Loucy (cell line): ENCODE results near the gene TRPM2.

ENCODE experiments used
- H2AFZ ChIP-seq: fragments of 200-600 bp; sonication (generic); 2 replicates; pipeline ENCODE4 v1.6.0; 2016; ENCODE audit warnings: antibody characterized with exemption, mild to moderate bottlenecking, low read length, moderate library complexity
- H3F3A ChIP-seq: fragments of 200-600 bp; 2 replicates; pipeline ENCODE4 v1.6.0; 2016; ENCODE audit warnings: antibody characterized with exemption, low read depth, mild to moderate bottlenecking
- H3K27me3 ChIP-seq: fragments of 200-600 bp; sonication (generic); 2 replicates; pipeline ENCODE4 v1.6.1; 2014; ENCODE audit warnings: low read length, mild to moderate bottlenecking; ENCODE audit not compliant: insufficient read depth, poor library complexity, severe bottlenecking
- H3K36me3 ChIP-seq: fragments of 200-600 bp; sonication (generic); 2 replicates; pipeline ENCODE4 v1.6.1; 2016; ENCODE audit warnings: low read length; ENCODE audit not compliant: insufficient read depth
- H3K4me1 ChIP-seq: fragments of 200-600 bp; sonication (generic); 2 replicates; pipeline ENCODE4 v1.5.1; 2014; ENCODE audit warnings: low read length, mild to moderate bottlenecking; ENCODE audit not compliant: insufficient read depth, poor library complexity, severe bottlenecking
- H3K4me2 ChIP-seq: fragments of 200-600 bp; sonication (generic); 2 replicates; pipeline ENCODE4 v1.6.0; 2014; ENCODE audit warnings: antibody characterized with exemption, low read length, low read depth, mild to moderate bottlenecking; ENCODE audit not compliant: poor library complexity, severe bottlenecking
- H3K4me3 ChIP-seq: fragments of 200-600 bp; sonication (generic); 2 replicates; pipeline ENCODE4 v1.5.1; 2014; ENCODE audit warnings: low read length, mild to moderate bottlenecking, mixed read lengths; ENCODE audit not compliant: poor library complexity, severe bottlenecking
- H3K79me2 ChIP-seq: fragments of 200-600 bp; sonication (generic); 2 replicates; pipeline ENCODE4 v1.6.1; 2014; ENCODE audit warnings: low read length; ENCODE audit not compliant: insufficient read depth
- H3K9ac ChIP-seq: fragments of 200-600 bp; sonication (generic); 2 replicates; pipeline ENCODE4 v1.6.0; 2014; ENCODE audit warnings: mild to moderate bottlenecking, low read depth, low read length, moderate library complexity; ENCODE audit not compliant: poor library complexity, severe bottlenecking
- H3K9me2 ChIP-seq: fragments of 200-600 bp; sonication (generic); replicated peaks from 2 replicates; pipeline ENCODE4 v1.6.1; 2016; ENCODE audit warnings: low read depth, low read length, mixed read lengths
- H3K9me3 ChIP-seq: fragments of 200-600 bp; sonication (generic); 2 replicates; pipeline ENCODE4 v1.6.1; 2014; ENCODE audit warnings: mild to moderate bottlenecking, antibody characterized with exemption, low read length, low read depth; ENCODE audit not compliant: insufficient read depth
- H4K20me1 ChIP-seq: fragments of 200-600 bp; sonication (generic); 2 replicates; pipeline ENCODE4 v1.6.0; 2014; ENCODE audit warnings: antibody characterized with exemption, low read length, mild to moderate bottlenecking; ENCODE audit not compliant: insufficient read depth, poor library complexity, severe bottlenecking
- EZH2phosphoT487 ChIP-seq: fragments of 200-600 bp; IDR thresholded peaks from 2 replicates; pipeline ENCODE4 v1.6.1; 2018; ENCODE audit warnings: antibody characterized with exemption, mild to moderate bottlenecking, moderate library complexity, borderline replicate concordance
- TF ChIP-seq, protein P1 (sequence below): fragments of 200-600 bp; sonication (generic); conservative IDR thresholded peaks from 2 replicates; pipeline ENCODE4 v1.5.1; 2014; ENCODE audit warnings: mild to moderate bottlenecking, antibody characterized with exemption, low read length

Gene TRPM2

DNA sequence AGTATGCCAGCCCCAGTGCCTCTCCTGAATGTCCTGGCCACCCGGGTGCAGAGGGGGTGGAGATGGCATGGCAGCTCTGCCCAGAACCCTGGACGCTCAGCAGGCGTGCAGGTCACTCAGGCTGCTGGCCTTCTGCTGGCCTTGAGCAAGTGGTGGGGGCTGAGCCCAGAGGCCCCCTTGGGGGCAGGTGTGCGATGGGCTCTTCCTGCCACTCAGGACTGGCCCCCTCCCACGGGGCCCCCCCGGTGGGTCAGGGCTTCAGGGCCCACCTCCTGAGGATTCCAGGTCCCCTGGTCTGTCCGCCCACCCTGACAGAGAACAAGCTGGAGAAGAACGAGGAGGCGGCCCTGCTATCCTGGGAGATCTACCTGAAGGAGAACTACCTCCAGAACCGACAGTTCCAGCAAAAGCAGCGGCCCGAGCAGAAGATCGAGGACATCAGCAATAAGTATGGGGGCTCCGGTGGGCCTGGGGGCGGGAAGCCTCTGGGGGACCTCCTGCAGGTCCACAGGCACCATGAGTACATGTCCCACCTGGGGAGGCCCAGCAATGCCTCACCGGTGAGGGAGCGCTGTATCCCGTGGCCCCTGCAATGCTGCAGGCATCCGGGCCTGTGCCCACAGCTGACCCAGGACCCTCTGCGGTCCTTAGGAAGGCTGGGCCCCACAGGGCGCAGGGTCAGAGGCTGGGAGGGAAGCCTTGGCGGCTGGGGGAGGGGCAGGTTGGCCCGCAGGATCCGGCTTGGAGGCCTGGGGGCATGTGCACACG, 64.9 kb downstream of the TRPM2 start:
- no peak overlapping the region for H3K4me2 ChIP-seq
- H3K4me1 ChIP-seq, result no peaks in the 10 kb centered on the region
- H2AFZ ChIP-seq, result no peak overlapping the region
- H3K79me2 ChIP-seq, result no peaks in the 10 kb centered on the region
- H3K9me3 ChIP-seq, result peaks cover 21% of the 10 kb centered on the region; the same call in 1 of the 2 replicates
- no peaks in the 10 kb centered on the region for H3K9me2 ChIP-seq
- H3K27me3 ChIP-seq, result no peaks in the 10 kb centered on the region
- H3F3A ChIP-seq, result no peaks in the 10 kb centered on the region
- TF ChIP-seq EZH2phosphoT487, result no peak
- no peaks in the 10 kb centered on the region for H4K20me1 ChIP-seq
- H3K9ac ChIP-seq, result no peak overlapping the region
- no peak overlapping the region for H3K4me3 ChIP-seq
- no peaks in the 10 kb centered on the region for H3K36me3 ChIP-seq

DNA sequence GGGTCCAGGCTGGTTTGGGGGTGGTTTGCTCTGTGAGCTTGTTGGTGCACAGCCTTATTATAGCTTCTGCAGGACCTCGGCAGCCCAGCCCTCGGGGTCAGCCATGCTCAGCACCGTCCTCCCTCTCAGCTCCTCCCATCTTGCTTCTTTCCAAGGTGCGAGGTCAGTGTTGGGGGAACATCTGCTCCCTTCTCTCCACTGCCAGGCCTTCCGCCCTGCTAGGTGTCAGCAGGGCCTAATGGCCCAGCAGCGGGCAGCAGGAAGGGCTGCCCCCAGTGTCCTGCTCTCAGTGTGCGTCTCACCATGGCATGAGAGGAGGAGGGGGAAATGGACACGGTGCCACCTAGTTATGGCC, 65.4 kb downstream of the TRPM2 start:
- Histone ChIP-seq H3K4me3 (no peak overlapping the region), H3K4me1 (no peaks in the 10 kb centered on the region), H2AFZ (no peak overlapping the region), H3F3A (no peaks in the 10 kb centered on the region), H3K36me3 (no peaks in the 10 kb centered on the region), H3K9me3 (peaks cover 21% of the 10 kb centered on the region; the same call in 1 of the 2 replicates), H3K9me2 (no peaks in the 10 kb centered on the region), H3K9ac (no peak overlapping the region), H3K4me2 (no peak overlapping the region), H4K20me1 (no peaks in the 10 kb centered on the region), H3K79me2 (no peaks in the 10 kb centered on the region), H3K27me3 (no peaks in the 10 kb centered on the region)
- no peak for TF ChIP-seq EZH2phosphoT487
- TF ChIP-seq, protein P1, sequence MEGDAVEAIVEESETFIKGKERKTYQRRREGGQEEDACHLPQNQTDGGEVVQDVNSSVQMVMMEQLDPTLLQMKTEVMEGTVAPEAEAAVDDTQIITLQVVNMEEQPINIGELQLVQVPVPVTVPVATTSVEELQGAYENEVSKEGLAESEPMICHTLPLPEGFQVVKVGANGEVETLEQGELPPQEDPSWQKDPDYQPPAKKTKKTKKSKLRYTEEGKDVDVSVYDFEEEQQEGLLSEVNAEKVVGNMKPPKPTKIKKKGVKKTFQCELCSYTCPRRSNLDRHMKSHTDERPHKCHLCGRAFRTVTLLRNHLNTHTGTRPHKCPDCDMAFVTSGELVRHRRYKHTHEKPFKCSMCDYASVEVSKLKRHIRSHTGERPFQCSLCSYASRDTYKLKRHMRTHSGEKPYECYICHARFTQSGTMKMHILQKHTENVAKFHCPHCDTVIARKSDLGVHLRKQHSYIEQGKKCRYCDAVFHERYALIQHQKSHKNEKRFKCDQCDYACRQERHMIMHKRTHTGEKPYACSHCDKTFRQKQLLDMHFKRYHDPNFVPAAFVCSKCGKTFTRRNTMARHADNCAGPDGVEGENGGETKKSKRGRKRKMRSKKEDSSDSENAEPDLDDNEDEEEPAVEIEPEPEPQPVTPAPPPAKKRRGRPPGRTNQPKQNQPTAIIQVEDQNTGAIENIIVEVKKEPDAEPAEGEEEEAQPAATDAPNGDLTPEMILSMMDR, result no peak

DNA sequence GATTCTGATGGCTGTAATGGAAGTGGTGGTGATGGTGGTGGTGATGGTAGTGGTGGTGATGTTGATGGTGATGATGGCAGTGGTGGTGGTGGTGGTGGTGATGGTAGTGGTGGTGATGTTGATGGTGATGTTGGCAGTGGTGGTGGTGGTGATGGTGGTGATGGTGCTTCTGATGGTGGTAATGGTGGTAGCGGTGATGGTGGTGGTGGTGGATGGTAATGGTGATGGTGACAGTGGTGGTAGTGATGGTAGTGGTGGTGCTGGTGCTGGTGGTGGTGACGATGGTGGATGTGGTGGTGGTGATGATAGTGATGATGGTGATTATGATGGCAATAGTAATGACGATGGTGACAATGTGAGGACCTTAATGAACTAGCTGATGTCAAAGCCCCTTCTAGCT, 66.3 kb downstream of the TRPM2 start:
- TF ChIP-seq, protein P1, result no peak

More for the DNA sequence above, 66.3 kb downstream of the TRPM2 start:
- Histone ChIP-seq H3F3A (no peaks in the 10 kb centered on the region), H3K9ac (no peak overlapping the region), H3K36me3 (no peaks in the 10 kb centered on the region), H2AFZ (no peak overlapping the region), H3K27me3 (no peaks in the 10 kb centered on the region), H3K4me1 (no peaks in the 10 kb centered on the region), H3K9me2 (no peaks in the 10 kb centered on the region), H4K20me1 (no peaks in the 10 kb centered on the region), H3K4me2 (no peak overlapping the region), H3K9me3 (peaks cover 21% of the 10 kb centered on the region; the same call in 1 of the 2 replicates), H3K79me2 (no peaks in the 10 kb centered on the region), H3K4me3 (no peak overlapping the region)
